IMR-90 (cell line): Measurements from ENCODE around the gene RAB31. TPM values are rescaled to one million over a fixed set of nuclear protein-coding genes. Genes with fewer than 3 reads are reported as not detected.

Experiments
- ATAC-seq: fragments of 200-7000 bp; cut with Tn5 transposase; 2 replicates; pipeline ENCODE4 v1.9.1; 2020; ENCODE audit warnings: low read depth, mild to moderate bottlenecking, moderate library complexity
- BruUV-seq: library from RNA; stranded (reverse); fragments of 400-500 nt; replicated peaks from 2 replicates; lab custom pipeline; 2021; lab: Mats Ljungman, UMichigan
- CTCF ChIA-PET: fragments of 300-600 bp; formaldehyde crosslinking; extraction: SDS; loops from one replicate; lab custom pipeline; 2021; ENCODE audit warnings: antibody characterized with exemption; lab: Yijun Ruan, JAX
- POLR2A ChIA-PET: fragments of 300-600 bp; sonication (Branson Sonifier 250); formaldehyde crosslinking; loops from one replicate; lab custom pipeline; 2022; ENCODE audit warnings: antibody characterized with exemption; ENCODE audit not compliant: unreplicated experiment; lab: Charles Lee
- DNase-seq: peaks from one replicate; pipeline ENCODE4 v3.0.0; 2013
- H2AFZ ChIP-seq: replicated peaks from 2 replicates; pipeline ENCODE3; 2013; ENCODE audit warnings: low read length, mild to moderate bottlenecking; ENCODE audit not compliant: poor library complexity
- H2AK5ac ChIP-seq: 2 replicates; pipeline ENCODE4 v1.6.1; 2013; ENCODE audit warnings: low read depth, low read length, inconsistent platforms
- H2AK9ac ChIP-seq: replicated peaks from 2 replicates; pipeline ENCODE3; 2013; ENCODE audit warnings: mild to moderate bottlenecking, low read depth, low read length, moderate library complexity; ENCODE audit not compliant: poor library complexity
- H2BK120ac ChIP-seq: 2 replicates; pipeline ENCODE4 v1.6.1; 2013; ENCODE audit warnings: low read depth, low read length, inconsistent platforms
- H2BK15ac ChIP-seq: 3 replicates; pipeline ENCODE4 v1.6.1; 2013; ENCODE audit warnings: low read depth, low read length, inconsistent platforms
- H2BK20ac ChIP-seq: 2 replicates; pipeline ENCODE4 v1.6.1; 2013; ENCODE audit warnings: low read depth, mild to moderate bottlenecking, inconsistent platforms, low read length, moderate library complexity
- H2BK5ac ChIP-seq: 2 replicates; pipeline ENCODE4 v1.6.1; 2013; ENCODE audit warnings: mild to moderate bottlenecking, low read depth, low read length, inconsistent platforms; ENCODE audit not compliant: poor library complexity, severe bottlenecking
- H3K14ac ChIP-seq: replicated peaks from 2 replicates; pipeline ENCODE4 v1.6.1; 2013; ENCODE audit warnings: low read depth, low read length, inconsistent platforms
- H3K18ac ChIP-seq: 2 replicates; pipeline ENCODE4 v1.6.1; 2013; ENCODE audit warnings: low read depth, low read length, control low read depth
- H3K23ac ChIP-seq: 2 replicates; pipeline ENCODE4 v1.6.1; 2013; ENCODE audit warnings: low read depth, low read length, inconsistent platforms
- H3K27ac ChIP-seq: 2 replicates; pipeline ENCODE4 v1.5.1; 2013; ENCODE audit warnings: mild to moderate bottlenecking, control low read depth, low read length; ENCODE audit not compliant: insufficient read depth
- H3K27me3 ChIP-seq: 2 replicates; pipeline ENCODE4 v1.6.1; 2013; ENCODE audit warnings: low read length; ENCODE audit not compliant: control insufficient read depth, insufficient read depth
- H3K36me3 ChIP-seq: 2 replicates; pipeline ENCODE4 v1.6.1; 2013; ENCODE audit warnings: low read length, mixed read lengths; ENCODE audit not compliant: control insufficient read depth, insufficient read depth
- H3K4ac ChIP-seq: 2 replicates; pipeline ENCODE4 v1.6.1; 2013; ENCODE audit warnings: low read depth, low read length, inconsistent platforms
- H3K4me1 ChIP-seq: 2 replicates; pipeline ENCODE4 v1.6.1; 2013; ENCODE audit warnings: low read length, mixed read lengths; ENCODE audit not compliant: control insufficient read depth, insufficient read depth
- H3K4me2 ChIP-seq: 2 replicates; pipeline ENCODE4 v1.6.1; 2013; ENCODE audit warnings: low read depth, mild to moderate bottlenecking, control low read depth, low read length, moderate library complexity
- H3K4me3 ChIP-seq: 2 replicates; pipeline ENCODE4 v1.5.1; 2013; ENCODE audit warnings: low read depth, mild to moderate bottlenecking, control low read depth, low read length, moderate library complexity; ENCODE audit not compliant: insufficient read depth
- H3K56ac ChIP-seq: 2 replicates; pipeline ENCODE4 v1.6.1; 2013; ENCODE audit warnings: low read length, inconsistent platforms; ENCODE audit not compliant: insufficient read depth; ENCODE audit errors: extremely low read depth
- H3K79me1 ChIP-seq, 2 experiments: 2 replicates each; pipeline ENCODE4 v1.6.1; 2013; ENCODE audit warnings: low read length in 2 of 2, inconsistent platforms in 1 of 2, low read depth in 1 of 2
- H3K9ac ChIP-seq: 2 replicates; pipeline ENCODE4 v1.6.1; 2013; ENCODE audit warnings: low read depth, low read length, control low read depth
- H3K9me1 ChIP-seq: 2 replicates; pipeline ENCODE4 v1.6.1; 2013; ENCODE audit warnings: low read length, inconsistent platforms; ENCODE audit not compliant: insufficient read depth
- H3K9me3 ChIP-seq: 2 replicates; pipeline ENCODE4 v1.6.1; 2013; ENCODE audit warnings: low read length; ENCODE audit not compliant: control insufficient read depth, insufficient read depth
- H4K20me1 ChIP-seq: 2 replicates; pipeline ENCODE4 v1.6.1; 2013; ENCODE audit warnings: low read length, inconsistent platforms; ENCODE audit not compliant: insufficient read depth
- H4K5ac ChIP-seq: 2 replicates; pipeline ENCODE4 v1.6.1; 2013; ENCODE audit warnings: mild to moderate bottlenecking, low read depth, low read length, control low read depth
- H4K8ac ChIP-seq, 2 experiments: 2 replicates each; pipeline ENCODE4 v1.6.1; 2013; ENCODE audit warnings: low read depth in 2 of 2, low read length in 2 of 2, control low read depth in 1 of 2, inconsistent platforms in 1 of 2
- H4K91ac ChIP-seq: 2 replicates; pipeline ENCODE4 v1.6.1; 2013; ENCODE audit warnings: low read depth, low read length, inconsistent platforms; ENCODE audit not compliant: insufficient read depth
- BHLHE40 ChIP-seq: fragments of 150-350 bp; IDR thresholded peaks from 2 replicates; pipeline ENCODE4 v1.6.1; 2016; ENCODE audit warnings: mild to moderate bottlenecking, low read depth, low read length
- CEBPB ChIP-seq: IDR thresholded peaks from 2 replicates; pipeline ENCODE4 v1.6.1; 2012; ENCODE audit warnings: low read depth, low read length, improper control_type of control experiment
- CTCF ChIP-seq: conservative IDR thresholded peaks from 2 replicates; pipeline ENCODE4 v1.5.1; 2012; ENCODE audit warnings: mild to moderate bottlenecking, low read depth, low read length, improper control_type of control experiment
- ELK1 ChIP-seq: fragments of 150-350 bp; IDR thresholded peaks from 2 replicates; pipeline ENCODE4 v1.6.1; 2016; ENCODE audit warnings: low read depth, mild to moderate bottlenecking, low read length, moderate library complexity, borderline replicate concordance
- FOS ChIP-seq: fragments of 150-350 bp; IDR thresholded peaks from 2 replicates; pipeline ENCODE4 v1.6.1; 2016; ENCODE audit warnings: low read depth, low read length
- MAFK ChIP-seq: IDR thresholded peaks from 2 replicates; pipeline ENCODE4 v1.6.1; 2012; ENCODE audit warnings: low read depth, low read length, improper control_type of control experiment
- MAZ ChIP-seq: IDR thresholded peaks from 2 replicates; pipeline ENCODE4 v1.6.1; 2012; ENCODE audit warnings: low read depth, mild to moderate bottlenecking, low read length, improper control_type of control experiment, moderate library complexity, borderline replicate concordance
- MXI1 ChIP-seq: IDR thresholded peaks from 2 replicates; pipeline ENCODE4 v1.6.1; 2012; ENCODE audit warnings: low read depth, mild to moderate bottlenecking, low read length, moderate library complexity, borderline replicate concordance
- NFE2L2 ChIP-seq: fragments of 150-350 bp; IDR thresholded peaks from 2 replicates; pipeline ENCODE4 v1.6.1; 2016; ENCODE audit warnings: low read depth, mild to moderate bottlenecking, low read length
- POLR2A ChIP-seq: IDR thresholded peaks from 2 replicates; pipeline ENCODE4 v1.6.1; 2012; ENCODE audit warnings: mild to moderate bottlenecking, low read depth, low read length
- RCOR1 ChIP-seq: IDR thresholded peaks from 2 replicates; pipeline ENCODE4 v1.6.1; 2012; ENCODE audit warnings: mild to moderate bottlenecking, low read length, improper control_type of control experiment; ENCODE audit not compliant: insufficient replicate concordance
- RFX5 ChIP-seq: IDR thresholded peaks from 2 replicates; pipeline ENCODE4 v1.8.0; 2012; ENCODE audit warnings: low read depth, mild to moderate bottlenecking, low read length, moderate library complexity
- SMC3 ChIP-seq: fragments of 150-350 bp; IDR thresholded peaks from 2 replicates; pipeline ENCODE4 v1.6.1; 2016; ENCODE audit warnings: low read depth, mild to moderate bottlenecking, antibody characterized with exemption, low read length, moderate library complexity
- WGBS, 2 experiments: methylation state at CpG; one replicate each; pipeline versions ENCODE4 v1.1.5 to v1.1.7; 2013; ENCODE audit warnings: missing lambda C conversion rate in 2 of 2; ENCODE audit not compliant: insufficient read length in 1 of 2; ENCODE audit errors: extremely low coverage in 2 of 2; 5-methylcytosine and 5-hydroxymethylcytosine counted together
- dilution Hi-C: fragments of 300-500 bp; cut with HindIII; formaldehyde crosslinking; loops from one replicate; pipeline ENCODE4 v1.14.3; 2018; ENCODE audit warnings: low sequenced_read_pairs; ENCODE audit not compliant: unreplicated experiment
- in situ Hi-C: fragments of 300-500 bp; cut with MboI; formaldehyde crosslinking; loops from 3 replicates; pipeline ENCODE4 v1.14.3; 2019; ENCODE audit warnings: low sequenced_read_pairs, inconsistent platforms, mixed read lengths
- intact Hi-C: fragments of 100-400 bp; cut with micrococcal nuclease; formaldehyde crosslinking; loops from 2 replicates; pipeline ENCODE4 v1.10.0; 2022
- polyA plus RNA-seq, 3 experiments: library from polyadenylated mRNA; depleted of rRNA; stranded (reverse); fragments of >200 nt; gene quantifications; 2 replicates each; pipeline ENCODE4 v1.2.3, GENCODE V29; 2012; ENCODE audit warnings: low replicate concordance in 1 of 3
- total RNA-seq: library from RNA; depleted of rRNA; stranded (reverse); fragments of >200 nt; gene quantifications from 2 replicates; pipeline ENCODE4 v1.2.3, GENCODE V29; 2012

RAB31 gene
- total and polyA plus RNA-seq, 2 of the 4 experiments (the other 2 are of a cell fraction): 13.8 to 26.9 TPM

GRCh38 chr18:9684881-9685614, 23.1 kb upstream of the RAB31 start:
- no TSS peak for BruUV-seq
- TF ChIP-seq RFX5: no peak
- TF ChIP-seq RCOR1: no peak
- no peak for TF ChIP-seq SMC3
- TF ChIP-seq FOS: no peak
- no peak for TF ChIP-seq CTCF
- no peak for TF ChIP-seq MAFK
- TF ChIP-seq POLR2A: no peak
- no peak for TF ChIP-seq MXI1
- TF ChIP-seq NFE2L2: no peak
- TF ChIP-seq BHLHE40: no peak
- no peak for TF ChIP-seq ELK1
- TF ChIP-seq CEBPB: no peak
- TF ChIP-seq MAZ: no peak

More at GRCh38 chr18:9684881-9685614, 23.1 kb upstream of the RAB31 start:
- Histone ChIP-seq H3K18ac (peak overlapping the region; percentile 38), H2BK20ac (peak overlapping the region; percentile 6; the same call in 1 of the 2 replicates), H3K27ac (peak overlapping the region; percentile 19; the same call in 1 of the 2 replicates), H2BK120ac (peak overlapping the region; percentile 1; the same call in 1 of the 2 replicates), H4K91ac (peak overlapping the region; percentile 57; the same call in 1 of the 2 replicates), H3K36me3 (no peaks in the 10 kb centered on the region), H2BK5ac (peak overlapping the region; percentile 32), H3K14ac (peak overlapping the region; percentile 16; the same call in 1 of the 2 replicates), H3K23ac (0 out of 2 replicates have a peak overlapping the region, but pooled peaks have one; percentile 4), H3K56ac (no peak overlapping the region; the same call in 1 of the 2 replicates), H2AFZ (peak overlapping the region; percentile 68), H3K9ac (no peak overlapping the region), H3K9me1 (0 out of 2 replicates have a peak, but pooled peaks cover 4% of the 10 kb centered on the region), H3K4me2 (peak overlapping the region; percentile 66), H4K5ac (peak overlapping the region; percentile 66), H4K8ac (peak overlapping the region in 1 of 2 experiments; percentile 73; a peak in 2 of 4 replicates), H3K27me3 (no peaks in the 10 kb centered on the region), H2AK5ac (peak overlapping the region; percentile 3), H2AK9ac (no peak overlapping the region), H4K20me1 (no peaks in the 10 kb centered on the region), H3K79me1 (peaks cover 0 to 5% of the 10 kb centered on the region in 2 experiments; a peak in 2 of 4 replicates), H3K4ac (peak overlapping the region; percentile 23; the same call in 1 of the 2 replicates), H3K4me3 (no peak overlapping the region), H3K9me3 (no peaks in the 10 kb centered on the region), H2BK15ac (0 out of 3 replicates have a peak overlapping the region, but pooled peaks have one; percentile 0), H3K4me1 (peaks cover 12% of the 10 kb centered on the region)
- dilution Hi-C loops (no loop called here), in situ Hi-C loops (no loop called here), intact Hi-C loops (loop anchor here (1.0 to 10.0 kb wide), 5 partner anchors 72 to 840 kb away; partner anchors contain the start of gene NAPG)
- POLR2A ChIA-PET: no interaction called here
- peak; percentile 30 for ATAC-seq
- WGBS, 2 experiments: 58% methylated on average over 6 of the region's 9 CpGs; no CpG with 5 or more reads in 1 of the 2 experiments
- peak; percentile 64 for DNase-seq
- CTCF ChIA-PET: interaction anchor here (1.1 to 1.5 kb wide), 3 partner anchors 58 to 266 kb away, joined by 3 to 4 read pairs (median 3); no protein-coding TSS in a partner anchor
